ENCODE measurements around the gene KY.

DNA sequence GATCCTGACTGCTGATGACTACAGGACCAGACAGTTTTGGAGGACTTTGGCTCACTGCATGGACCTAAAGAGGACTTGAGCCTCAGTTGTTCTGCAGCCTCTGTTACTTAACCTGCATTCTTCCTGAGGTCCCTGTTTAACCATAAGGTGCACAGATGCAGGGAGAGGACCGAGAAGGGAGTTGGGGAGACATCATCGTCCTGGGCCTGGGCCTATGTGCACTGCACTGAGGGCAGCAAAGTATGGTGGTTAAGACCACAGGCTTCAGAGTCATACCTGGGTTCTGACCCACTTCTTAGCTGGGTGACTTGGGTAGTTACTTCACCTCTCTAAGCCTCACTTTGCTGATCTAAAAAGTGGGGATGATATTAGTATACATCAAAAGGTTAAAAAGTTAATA, 21.9 kb downstream of the KY start:
- TF ChIP-seq, protein P1, sequence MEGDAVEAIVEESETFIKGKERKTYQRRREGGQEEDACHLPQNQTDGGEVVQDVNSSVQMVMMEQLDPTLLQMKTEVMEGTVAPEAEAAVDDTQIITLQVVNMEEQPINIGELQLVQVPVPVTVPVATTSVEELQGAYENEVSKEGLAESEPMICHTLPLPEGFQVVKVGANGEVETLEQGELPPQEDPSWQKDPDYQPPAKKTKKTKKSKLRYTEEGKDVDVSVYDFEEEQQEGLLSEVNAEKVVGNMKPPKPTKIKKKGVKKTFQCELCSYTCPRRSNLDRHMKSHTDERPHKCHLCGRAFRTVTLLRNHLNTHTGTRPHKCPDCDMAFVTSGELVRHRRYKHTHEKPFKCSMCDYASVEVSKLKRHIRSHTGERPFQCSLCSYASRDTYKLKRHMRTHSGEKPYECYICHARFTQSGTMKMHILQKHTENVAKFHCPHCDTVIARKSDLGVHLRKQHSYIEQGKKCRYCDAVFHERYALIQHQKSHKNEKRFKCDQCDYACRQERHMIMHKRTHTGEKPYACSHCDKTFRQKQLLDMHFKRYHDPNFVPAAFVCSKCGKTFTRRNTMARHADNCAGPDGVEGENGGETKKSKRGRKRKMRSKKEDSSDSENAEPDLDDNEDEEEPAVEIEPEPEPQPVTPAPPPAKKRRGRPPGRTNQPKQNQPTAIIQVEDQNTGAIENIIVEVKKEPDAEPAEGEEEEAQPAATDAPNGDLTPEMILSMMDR (conservative IDR thresholded peaks at IDR 0.05; ENCODE audit: low read depth in 2 of 2): no peak
- TF ChIP-seq, protein P2, sequence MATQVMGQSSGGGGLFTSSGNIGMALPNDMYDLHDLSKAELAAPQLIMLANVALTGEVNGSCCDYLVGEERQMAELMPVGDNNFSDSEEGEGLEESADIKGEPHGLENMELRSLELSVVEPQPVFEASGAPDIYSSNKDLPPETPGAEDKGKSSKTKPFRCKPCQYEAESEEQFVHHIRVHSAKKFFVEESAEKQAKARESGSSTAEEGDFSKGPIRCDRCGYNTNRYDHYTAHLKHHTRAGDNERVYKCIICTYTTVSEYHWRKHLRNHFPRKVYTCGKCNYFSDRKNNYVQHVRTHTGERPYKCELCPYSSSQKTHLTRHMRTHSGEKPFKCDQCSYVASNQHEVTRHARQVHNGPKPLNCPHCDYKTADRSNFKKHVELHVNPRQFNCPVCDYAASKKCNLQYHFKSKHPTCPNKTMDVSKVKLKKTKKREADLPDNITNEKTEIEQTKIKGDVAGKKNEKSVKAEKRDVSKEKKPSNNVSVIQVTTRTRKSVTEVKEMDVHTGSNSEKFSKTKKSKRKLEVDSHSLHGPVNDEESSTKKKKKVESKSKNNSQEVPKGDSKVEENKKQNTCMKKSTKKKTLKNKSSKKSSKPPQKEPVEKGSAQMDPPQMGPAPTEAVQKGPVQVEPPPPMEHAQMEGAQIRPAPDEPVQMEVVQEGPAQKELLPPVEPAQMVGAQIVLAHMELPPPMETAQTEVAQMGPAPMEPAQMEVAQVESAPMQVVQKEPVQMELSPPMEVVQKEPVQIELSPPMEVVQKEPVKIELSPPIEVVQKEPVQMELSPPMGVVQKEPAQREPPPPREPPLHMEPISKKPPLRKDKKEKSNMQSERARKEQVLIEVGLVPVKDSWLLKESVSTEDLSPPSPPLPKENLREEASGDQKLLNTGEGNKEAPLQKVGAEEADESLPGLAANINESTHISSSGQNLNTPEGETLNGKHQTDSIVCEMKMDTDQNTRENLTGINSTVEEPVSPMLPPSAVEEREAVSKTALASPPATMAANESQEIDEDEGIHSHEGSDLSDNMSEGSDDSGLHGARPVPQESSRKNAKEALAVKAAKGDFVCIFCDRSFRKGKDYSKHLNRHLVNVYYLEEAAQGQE (IDR thresholded peaks at IDR 0.05; ENCODE audit: unreplicated experiment): no peak
- TF ChIP-seq CREB1 (CRISPR knock-in tag; IDR thresholded peaks at IDR 0.05; ENCODE audit: low read depth) (no peak), EZH2 (IDR thresholded peaks at IDR 0.05; ENCODE audit: low read depth, unreplicated experiment) (no peak), POLR2AphosphoS5 (IDR thresholded peaks at IDR 0.05; ENCODE audit: low read depth) (no peak), EZH2phosphoT487 (IDR thresholded peaks at IDR 0.05; ENCODE audit: unreplicated experiment) (no peak)

All from GM23338 (cell line).